Activated naive CD8-positive, alpha-beta T cell treated with anti-CD3 and anti-CD28 coated beads, Interleukin-2, amount 50 U/mL, for 24 hours (primary cell): ENCODE measurements around the gene FBRS.

ENCODE experiments used
- ATAC-seq: fragments of 150-1000 bp; cut with Tn5 transposase; one replicate; pipeline ENCODE4 v1.10.0; 2021
- DNase-seq: peaks from one replicate; pipeline ENCODE4 v3.0.0; 2021
- H3K27ac Mint-ChIP-seq: one replicate; pipeline ENCODE4 v1.8.0; 2021; ENCODE audit warnings: mild to moderate bottlenecking, mixed read lengths
- H3K27me3 Mint-ChIP-seq: one replicate; pipeline ENCODE4 v1.8.0; 2021; ENCODE audit warnings: mixed read lengths
- H3K36me3 Mint-ChIP-seq: one replicate; pipeline ENCODE4 v1.8.0; 2021; ENCODE audit warnings: low read depth, mixed read lengths
- H3K4me1 Mint-ChIP-seq: one replicate; pipeline ENCODE4 v1.8.0; 2021; ENCODE audit warnings: mixed read lengths
- H3K4me3 Mint-ChIP-seq: one replicate; pipeline ENCODE4 v1.8.0; 2021; ENCODE audit warnings: mild to moderate bottlenecking, moderate library complexity, mixed read lengths
- H3K9me3 Mint-ChIP-seq: one replicate; pipeline ENCODE4 v1.8.0; 2021; ENCODE audit warnings: mixed read lengths

Gene FBRS

GRCh38 chr16:30657866-30658730, at the start of gene FBRS:
FBRS (plus strand) TSS chr16:30658431; CDS start chr16:30659519, 1,088 bp downstream.
- Mint-ChIP-seq H3K36me3 (peaks cover 59% of the 10 kb centered on the region), H3K27ac (peak within 1 kb of the TSS; percentile 100), H3K9me3 (no peaks in the 10 kb centered on the region), H3K27me3 (no peaks in the 10 kb centered on the region), H3K4me3 (peak within 1 kb of the TSS; percentile 96), H3K4me1 (peaks cover 49% of the 10 kb centered on the region)
- DNase-seq (peak; percentile 100), ATAC-seq (peak; percentile 73)

GRCh38 chr16:30609002-30609925, 49.0 kb upstream of the FBRS start:
- DNase-seq (peak; percentile 50), ATAC-seq (peak; percentile 44)
- no peaks in the 10 kb centered on the region for H3K9me3 Mint-ChIP-seq
- H3K27ac Mint-ChIP-seq: peak overlapping the region; percentile 96
- H3K36me3 Mint-ChIP-seq: peaks cover 21% of the 10 kb centered on the region
- no peaks in the 10 kb centered on the region for H3K27me3 Mint-ChIP-seq
- peak overlapping the region; percentile 90 for H3K4me3 Mint-ChIP-seq
- peaks cover 14% of the 10 kb centered on the region for H3K4me1 Mint-ChIP-seq

- DNase-seq: peak; percentile 92
- H3K4me3 Mint-ChIP-seq: peak within 1 kb of the TSS; percentile 90
- H3K9me3 Mint-ChIP-seq: no peaks in the 10 kb centered on the region
- peaks cover 16% of the 10 kb centered on the region for H3K36me3 Mint-ChIP-seq
- peak; percentile 96 for ATAC-seq
- peak within 1 kb of the TSS; percentile 96 for H3K27ac Mint-ChIP-seq
- H3K4me1 Mint-ChIP-seq: peaks cover 14% of the 10 kb centered on the region
- no peaks in the 10 kb centered on the region for H3K27me3 Mint-ChIP-seq
Observed at GRCh38 chr16:30609926-30610839, 48.0 kb upstream of the FBRS start, which contains the start of gene ZNF689. ZNF689 (minus strand) TSS chr16:30610389; CDS start chr16:30610041, 348 bp downstream.

GRCh38 chr16:30615358-30616091, 42.7 kb upstream of the FBRS start:
- peaks cover 4% of the 10 kb centered on the region for H3K4me1 Mint-ChIP-seq
- ATAC-seq (peak; percentile 89), DNase-seq (peak; percentile 88)
- H3K4me3 Mint-ChIP-seq: no peak overlapping the region
- H3K27ac Mint-ChIP-seq: no peak overlapping the region
- H3K27me3 Mint-ChIP-seq: peaks cover 1% of the 10 kb centered on the region
- H3K9me3 Mint-ChIP-seq: no peaks in the 10 kb centered on the region
- no peaks in the 10 kb centered on the region for H3K36me3 Mint-ChIP-seq

DNA sequence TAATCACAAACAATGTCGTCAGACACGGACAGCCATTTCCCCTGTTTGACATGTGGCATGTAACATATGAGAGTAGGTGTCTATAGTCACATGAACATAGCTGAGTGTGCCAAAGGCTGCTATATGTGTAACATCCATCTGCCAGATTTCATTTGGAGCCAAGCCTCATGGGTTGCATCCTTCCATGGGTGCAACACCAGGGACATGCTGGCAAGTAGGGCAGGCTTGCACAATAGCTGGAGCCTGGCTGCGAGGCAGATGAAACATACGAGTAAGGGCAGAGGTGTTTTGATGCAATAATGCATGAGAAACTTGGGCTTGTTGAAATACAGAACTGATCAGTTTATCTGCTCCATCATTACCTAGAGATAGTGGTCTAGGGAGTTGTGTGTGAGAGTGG, 39.0 kb upstream of the FBRS start:
- Mint-ChIP-seq H3K4me3 (no peak overlapping the region), H3K36me3 (no peaks in the 10 kb centered on the region), H3K9me3 (no peaks in the 10 kb centered on the region), H3K27me3 (peaks cover 1% of the 10 kb centered on the region), H3K4me1 (peaks cover 3% of the 10 kb centered on the region), H3K27ac (no peak overlapping the region)
- no peak for DNase-seq
- ATAC-seq: no peak

- peaks cover 1% of the 10 kb centered on the region for H3K27me3 Mint-ChIP-seq
- peaks cover 3% of the 10 kb centered on the region for H3K4me1 Mint-ChIP-seq
- H3K9me3 Mint-ChIP-seq: no peaks in the 10 kb centered on the region
- H3K36me3 Mint-ChIP-seq: no peaks in the 10 kb centered on the region
- ATAC-seq (no peak), DNase-seq (no peak)
- no peak overlapping the region for H3K4me3 Mint-ChIP-seq
- H3K27ac Mint-ChIP-seq: no peak overlapping the region
Observed at GRCh38 chr16:30619638-30620037, 38.6 kb upstream of the FBRS start.

- no peak overlapping the region for H3K27ac Mint-ChIP-seq
Observed at GRCh38 chr16:30620169-30620568, 38.1 kb upstream of the FBRS start.

GRCh38 chr16:30621765-30622164, 36.5 kb upstream of the FBRS start:
- Mint-ChIP-seq H3K4me1 (peaks cover 3% of the 10 kb centered on the region), H3K4me3 (no peak overlapping the region), H3K27ac (no peak overlapping the region), H3K27me3 (no peaks in the 10 kb centered on the region), H3K36me3 (no peaks in the 10 kb centered on the region), H3K9me3 (no peaks in the 10 kb centered on the region)
- ATAC-seq (no peak), DNase-seq (no peak)

More at GRCh38 chr16:30620169-30620568, 38.1 kb upstream of the FBRS start:
- ATAC-seq (no peak), DNase-seq (no peak)
- H3K4me1 Mint-ChIP-seq: peaks cover 3% of the 10 kb centered on the region
- no peak overlapping the region for H3K4me3 Mint-ChIP-seq
- H3K27me3 Mint-ChIP-seq: peaks cover 1% of the 10 kb centered on the region
- no peaks in the 10 kb centered on the region for H3K9me3 Mint-ChIP-seq
- H3K36me3 Mint-ChIP-seq: no peaks in the 10 kb centered on the region

DNA sequence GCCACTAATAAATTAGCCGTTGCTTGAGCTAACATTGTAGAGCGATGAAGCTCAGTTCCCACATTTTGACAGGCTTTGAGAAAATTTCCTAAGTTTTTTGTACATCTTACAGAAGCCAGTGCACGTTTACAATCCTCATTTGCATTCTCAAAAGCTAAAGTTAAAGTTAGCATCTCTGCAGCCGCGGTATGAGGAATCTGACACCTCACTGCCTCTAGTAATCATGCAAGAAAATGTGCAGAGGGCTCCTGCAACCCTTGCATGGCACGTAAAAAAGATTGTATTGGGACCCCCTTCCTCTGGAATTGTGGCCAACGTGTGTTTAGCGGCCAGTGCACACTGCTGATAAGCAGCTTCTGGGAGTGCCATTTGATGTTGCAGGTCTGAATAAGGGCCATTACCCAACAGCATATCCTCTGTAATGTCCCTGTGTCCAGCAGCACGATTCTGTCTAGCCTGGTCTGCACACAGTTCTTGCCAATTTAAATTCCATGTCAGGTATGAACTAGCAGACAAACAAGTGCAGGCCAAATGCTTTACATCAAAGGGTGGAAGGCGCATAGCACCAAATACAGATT, 35.7 kb upstream of the FBRS start:
- ATAC-seq (no peak), DNase-seq (no peak)
- Mint-ChIP-seq H3K27me3 (no peaks in the 10 kb centered on the region), H3K9me3 (no peaks in the 10 kb centered on the region), H3K4me1 (peaks cover 3% of the 10 kb centered on the region), H3K27ac (no peak overlapping the region), H3K36me3 (no peaks in the 10 kb centered on the region), H3K4me3 (no peak overlapping the region)

- no peaks in the 10 kb centered on the region for H3K27me3 Mint-ChIP-seq
- no peaks in the 10 kb centered on the region for H3K36me3 Mint-ChIP-seq
- DNase-seq: no peak
- H3K4me3 Mint-ChIP-seq: no peak overlapping the region
- H3K27ac Mint-ChIP-seq: no peak overlapping the region
- no peaks in the 10 kb centered on the region for H3K9me3 Mint-ChIP-seq
- peaks cover 4% of the 10 kb centered on the region for H3K4me1 Mint-ChIP-seq
- no peak for ATAC-seq
Observed at GRCh38 chr16:30623536-30624283, 34.5 kb upstream of the FBRS start.

DNA sequence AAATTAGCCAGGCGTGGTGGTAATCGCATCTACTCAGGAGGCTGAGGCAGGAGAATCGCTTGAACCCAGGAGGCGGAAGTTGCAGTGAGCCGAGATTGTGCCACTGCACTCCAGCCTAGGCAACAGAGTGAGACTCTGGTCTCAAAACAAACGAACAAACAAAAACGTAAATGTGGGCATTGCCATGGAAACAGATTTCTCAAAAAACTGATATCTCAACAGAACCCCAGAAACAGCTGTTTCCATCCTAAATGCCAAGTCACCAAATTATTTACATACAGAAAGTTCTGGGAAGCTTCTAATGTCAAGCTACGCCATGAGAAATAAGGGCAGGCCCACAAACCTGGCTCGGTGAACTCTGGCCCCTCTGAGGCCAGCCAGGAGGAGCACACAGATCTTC, 32.0 kb upstream of the FBRS start:
- Mint-ChIP-seq H3K27ac (no peak overlapping the region), H3K4me1 (peaks cover 10% of the 10 kb centered on the region)
- ATAC-seq: no peak

DNA sequence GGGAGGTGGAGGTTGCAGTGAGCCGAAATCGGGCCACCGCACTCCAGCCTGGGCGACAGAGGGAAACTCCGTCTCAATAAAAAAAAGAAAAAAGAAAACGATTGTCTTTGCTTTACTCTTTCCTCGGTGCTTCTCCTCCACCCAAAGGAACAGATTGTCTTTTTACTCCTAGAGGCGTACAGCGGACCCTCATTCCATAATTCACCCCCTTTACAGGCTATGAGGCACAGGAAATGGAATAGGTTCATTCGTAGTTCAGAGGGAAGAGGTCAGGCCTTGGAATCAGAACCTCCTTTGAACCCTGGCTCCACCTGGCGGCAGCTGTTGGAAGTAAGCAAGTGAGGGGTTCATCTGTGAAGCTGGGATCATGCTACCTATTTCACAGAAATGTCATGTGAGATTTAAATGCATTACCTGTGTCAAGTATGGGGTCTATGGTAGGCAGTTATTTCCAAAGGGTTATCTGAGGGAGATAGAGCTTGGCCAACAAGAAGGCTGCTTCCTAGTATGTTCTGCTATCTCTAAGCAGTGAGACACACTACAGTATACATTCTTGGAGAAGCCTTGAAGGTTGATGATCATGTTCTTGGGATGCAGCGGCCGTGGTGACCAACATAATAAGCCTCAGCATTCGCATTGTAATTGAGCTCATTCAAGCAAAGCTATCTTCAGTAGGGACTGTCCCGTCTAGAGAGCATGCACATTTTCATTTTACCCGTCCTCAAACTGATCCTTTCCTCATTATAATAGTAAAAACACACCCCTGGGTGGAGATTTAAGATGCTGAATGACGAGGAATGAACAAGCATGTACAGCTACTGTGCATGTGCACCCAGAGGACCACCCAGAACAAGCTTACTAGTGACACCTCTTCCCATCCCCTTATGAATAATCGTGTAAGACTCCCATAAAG, 29.3 kb upstream of the FBRS start:
- peak; percentile 90 for ATAC-seq
- no peaks in the 10 kb centered on the region for H3K9me3 Mint-ChIP-seq

More for the DNA sequence above, 32.0 kb upstream of the FBRS start:
- Mint-ChIP-seq H3K27me3 (no peaks in the 10 kb centered on the region), H3K36me3 (no peaks in the 10 kb centered on the region), H3K9me3 (no peaks in the 10 kb centered on the region), H3K4me3 (no peak overlapping the region)
- no peak for DNase-seq

More for the DNA sequence above, 29.3 kb upstream of the FBRS start:
- Mint-ChIP-seq H3K27me3 (no peaks in the 10 kb centered on the region), H3K36me3 (no peaks in the 10 kb centered on the region), H3K4me3 (peak overlapping the region; percentile 70), H3K4me1 (peaks cover 15% of the 10 kb centered on the region), H3K27ac (peak overlapping the region; percentile 62)
- DNase-seq: peak; percentile 94
